A673 (cell line): ENCODE data around the gene RHO. TPM values are rescaled to one million over a fixed set of nuclear protein-coding genes. Genes with fewer than 3 reads are reported as not detected.
"Not testable (repeated sequence)": the region's sequence is repeated elsewhere in the genome, so short reads cannot be mapped to it uniquely, and the experiment has no call there.

Experiments
- BruUV-seq: library from RNA; stranded (reverse); fragments of 400-500 nt; replicated peaks from 2 replicates; lab custom pipeline; 2021; lab: Mats Ljungman, UMichigan
- CTCF ChIA-PET: fragments of 300-600 bp; sonication (Branson Sonifier 250); formaldehyde crosslinking; loops from one replicate; lab custom pipeline; 2022; ENCODE audit warnings: antibody characterized with exemption; lab: Charles Lee
- POLR2A ChIA-PET: fragments of 300-600 bp; sonication (Branson Sonifier 250); formaldehyde crosslinking; loops from one replicate; lab custom pipeline; 2022; ENCODE audit warnings: antibody characterized with exemption; ENCODE audit not compliant: low non-redundant PET; lab: Charles Lee
- DNase-seq: peaks from one replicate; pipeline ENCODE4 v3.0.0-alpha.2; 2015; ENCODE audit warnings: low spot score
- H3K27ac ChIP-seq: fragments of 200-600 bp; sonication (generic); 2 replicates; pipeline ENCODE4 v1.5.1; 2016; ENCODE audit warnings: mixed run types, low read depth, mild to moderate bottlenecking, mixed read lengths, antibody characterized with exemption, low read length; ENCODE audit not compliant: poor library complexity, severe bottlenecking
- H3K27me3 ChIP-seq: fragments of 200-600 bp; sonication (generic); replicated peaks from 2 replicates; pipeline ENCODE4 v1.6.1; 2017; ENCODE audit warnings: mixed run types, low read depth, mild to moderate bottlenecking, mixed read lengths, antibody characterized with exemption, low read length; ENCODE audit not compliant: insufficient read depth, poor library complexity
- H3K36me3 ChIP-seq: fragments of 200-600 bp; sonication (generic); 2 replicates; pipeline ENCODE4 v1.6.1; 2016; ENCODE audit warnings: mixed run types, mild to moderate bottlenecking, mixed read lengths, antibody characterized with exemption, low read length; ENCODE audit not compliant: insufficient read depth, poor library complexity, severe bottlenecking
- H3K4me1 ChIP-seq: fragments of 200-600 bp; sonication (generic); 2 replicates; pipeline ENCODE4 v1.6.1; 2017; ENCODE audit warnings: mixed run types, mild to moderate bottlenecking, mixed read lengths, antibody characterized with exemption, low read length; ENCODE audit not compliant: insufficient read depth, poor library complexity, severe bottlenecking
- H3K4me3 ChIP-seq: fragments of 200-600 bp; sonication (generic); 2 replicates; pipeline ENCODE4 v1.5.1; 2016; ENCODE audit warnings: low read depth, mixed run types, mild to moderate bottlenecking, mixed read lengths, low read length; ENCODE audit not compliant: poor library complexity, severe bottlenecking
- H3K9me3 ChIP-seq: fragments of 200-600 bp; sonication (generic); 2 replicates; pipeline ENCODE4 v1.6.1; 2016; ENCODE audit warnings: mixed run types, low read depth, mild to moderate bottlenecking, mixed read lengths, antibody characterized with exemption, low read length; ENCODE audit not compliant: poor library complexity, severe bottlenecking
- CTCF ChIP-seq: fragments of 300-800, 200-600 bp; sonication (generic); conservative IDR thresholded peaks from 2 replicates; pipeline ENCODE4 v1.5.1; 2017; ENCODE audit warnings: low read depth, mild to moderate bottlenecking, antibody characterized with exemption, low read length, moderate library complexity, mixed read lengths
- EZH2 ChIP-seq: fragments of 200-600 bp; sonication (generic); IDR thresholded peaks from 2 replicates; pipeline ENCODE4 v1.6.1; 2017; ENCODE audit warnings: borderline replicate concordance, low read depth, mild to moderate bottlenecking, mixed read lengths, antibody characterized with exemption, low read length; ENCODE audit not compliant: poor library complexity, severe bottlenecking
- intact Hi-C: fragments of 100-400 bp; cut with micrococcal nuclease; formaldehyde crosslinking; loops from one replicate; pipeline ENCODE4 v1.10.0; 2022; ENCODE audit not compliant: unreplicated experiment
- total RNA-seq: library from RNA; stranded (reverse); gene quantifications from 2 replicates; pipeline ENCODE4 v1.2.3, GENCODE V29; 2021

The RHO gene
- total RNA-seq, 1 experiment from 2014 or later = not detected

- Histone ChIP-seq H3K9me3 (no peaks in the 10 kb centered on the region), H3K27ac (no peak overlapping the region), H3K27me3 (no peaks in the 10 kb centered on the region), H3K4me3 (no peak overlapping the region), H3K4me1 (no peaks in the 10 kb centered on the region), H3K36me3 (no peaks in the 10 kb centered on the region)
- ChIA-PET POLR2A (no interaction called here), CTCF (no interaction called here)
- no peak for DNase-seq
- BruUV-seq = no TSS peak
- intact Hi-C loops = loop anchor here (10.0 kb wide), 1 partner anchor 609 kb away; no protein-coding TSS in a partner anchor
- TF ChIP-seq CTCF = no peak
- TF ChIP-seq EZH2 = no peak
Observed at GRCh38 chr3:129485721-129486663, 42.4 kb upstream of the RHO start.

GRCh38 chr3:129486664-129487035 lies 41.8 kb upstream of the RHO start:
- DNase-seq = no peak
- TF ChIP-seq EZH2 (no peak), CTCF (no peak)
- POLR2A ChIA-PET = no interaction called here
- no peaks in the 10 kb centered on the region for H3K36me3 ChIP-seq
- H3K4me3 ChIP-seq = no peak overlapping the region
- H3K27me3 ChIP-seq = no peaks in the 10 kb centered on the region
- CTCF ChIA-PET = no interaction called here
- no TSS peak for BruUV-seq
- intact Hi-C loops = loop anchor here (10.0 kb wide), 1 partner anchor 608 kb away; no protein-coding TSS in a partner anchor
- H3K4me1 ChIP-seq = no peaks in the 10 kb centered on the region
- H3K27ac ChIP-seq = no peak overlapping the region
- H3K9me3 ChIP-seq = no peaks in the 10 kb centered on the region

GRCh38 chr3:129487183-129487867 lies 41.1 kb upstream of the RHO start:
- TF ChIP-seq EZH2 = no peak
- no peak for TF ChIP-seq CTCF
- no peaks in the 10 kb centered on the region for H3K4me1 ChIP-seq
- no peaks in the 10 kb centered on the region for H3K9me3 ChIP-seq
- DNase-seq = no peak
- no TSS peak for BruUV-seq
- ChIA-PET CTCF (no interaction called here), POLR2A (no interaction called here)
- no peak overlapping the region for H3K27ac ChIP-seq
- intact Hi-C loops = loop anchor here (10.0 kb wide), 1 partner anchor 607 kb away; no protein-coding TSS in a partner anchor
- no peak overlapping the region for H3K4me3 ChIP-seq
- H3K27me3 ChIP-seq = no peaks in the 10 kb centered on the region
- no peaks in the 10 kb centered on the region for H3K36me3 ChIP-seq

GRCh38 chr3:129487868-129488335 lies 40.5 kb upstream of the RHO start:
- POLR2A ChIA-PET, H3K27me3 ChIP-seq, H3K4me1 ChIP-seq, CTCF ChIA-PET, H3K36me3 ChIP-seq, H3K4me3 ChIP-seq, BruUV-seq, H3K9me3 ChIP-seq, DNase-seq, H3K27ac ChIP-seq: not testable (repeated sequence)
- intact Hi-C loops = loop anchor here (10.0 kb wide), 1 partner anchor 607 kb away; no protein-coding TSS in a partner anchor

- H3K27ac ChIP-seq, H3K4me1 ChIP-seq, H3K9me3 ChIP-seq, CTCF ChIA-PET, POLR2A ChIA-PET, H3K27me3 ChIP-seq, DNase-seq, H3K4me3 ChIP-seq, H3K36me3 ChIP-seq, BruUV-seq: not testable (repeated sequence)
- intact Hi-C loops = loop anchor here (10.0 kb wide), 1 partner anchor 606 kb away; no protein-coding TSS in a partner anchor
Observed at GRCh38 chr3:129489258-129489657, 39.2 kb upstream of the RHO start.
